Parathyroid adenoma (tissue), 2 donors: ENCODE results near the gene KLHDC4.

Source experiments
- H2AFZ ChIP-seq: fragments of 300-600 bp; sonication (generic); one replicate; pipeline ENCODE4 v1.7.0; 2017; ENCODE audit warnings: antibody characterized with exemption, mild to moderate bottlenecking
- H3K27ac ChIP-seq: fragments of 300-600 bp; sonication (generic); one replicate; pipeline ENCODE4 v1.7.0; 2017
- H3K27me3 ChIP-seq: fragments of 300-600 bp; sonication (generic); one replicate; pipeline ENCODE4 v1.7.0; 2017; ENCODE audit warnings: low read length; ENCODE audit not compliant: control insufficient read depth, insufficient read depth
- H3K36me3 ChIP-seq: fragments of 300-600 bp; sonication (generic); one replicate; pipeline ENCODE4 v1.7.0; 2017; ENCODE audit warnings: low read length; ENCODE audit not compliant: control insufficient read depth, insufficient read depth
- H3K4me1 ChIP-seq: fragments of 300-600 bp; sonication (generic); one replicate; pipeline ENCODE4 v1.7.0; 2017; ENCODE audit warnings: control low read depth
- H3K4me2 ChIP-seq: fragments of 300-600 bp; sonication (generic); one replicate; pipeline ENCODE4 v1.7.0; 2017; ENCODE audit warnings: low read length
- H3K4me3 ChIP-seq: fragments of 300-600 bp; sonication (generic); one replicate; pipeline ENCODE4 v1.7.0; 2017; ENCODE audit warnings: low read depth, low read length
- H3K79me2 ChIP-seq: fragments of 300-600 bp; sonication (generic); one replicate; pipeline ENCODE4 v1.7.0; 2017; ENCODE audit warnings: control low read depth
- H3K9ac ChIP-seq: fragments of 300-600 bp; sonication (generic); one replicate; pipeline ENCODE4 v1.7.0; 2017; ENCODE audit warnings: mild to moderate bottlenecking
- H3K9me3 ChIP-seq: fragments of 300-600 bp; sonication (generic); one replicate; pipeline ENCODE4 v1.7.0; 2017; ENCODE audit warnings: low read length; ENCODE audit not compliant: control insufficient read depth
- TF ChIP-seq, protein P1 (sequence below): fragments of 300-600 bp; sonication (generic); IDR thresholded peaks from one replicate; pipeline ENCODE4 v1.7.0; 2017; ENCODE audit warnings: antibody characterized with exemption, mild to moderate bottlenecking
- donor health status: primary hyperparathyroidism.

Gene KLHDC4

DNA sequence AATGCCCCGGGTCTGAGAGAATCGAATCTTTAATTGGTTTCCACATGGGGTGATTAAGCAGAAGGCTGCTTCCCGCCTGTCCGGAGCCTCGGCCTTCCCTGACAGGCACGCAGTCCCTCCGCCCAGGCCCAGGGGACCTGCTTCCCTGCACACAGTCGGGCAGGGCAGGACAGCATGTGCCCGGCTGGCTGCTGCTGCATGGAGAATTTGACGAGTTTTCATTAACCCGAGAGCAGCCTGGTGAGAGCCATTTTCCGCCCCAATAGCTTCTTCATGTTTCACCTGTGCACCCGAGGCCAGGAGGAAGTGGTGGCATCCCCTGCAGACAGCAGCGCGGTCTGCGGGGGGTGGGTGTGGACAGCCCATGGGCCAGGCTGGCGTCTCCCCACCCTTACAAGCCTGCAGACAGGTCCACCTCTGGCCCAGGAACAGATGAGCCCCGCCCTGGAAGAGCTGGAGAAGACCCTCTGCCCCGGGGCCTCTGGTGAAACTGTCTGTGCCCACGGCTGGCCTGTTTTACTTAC is 67.0 kb downstream of the KLHDC4 start:
- Histone ChIP-seq H3K27ac (no peak overlapping the region), H3K4me3 (no peak overlapping the region), H3K4me2 (no peak overlapping the region), H3K27me3 (no peaks in the 10 kb centered on the region), H3K9ac (no peak overlapping the region), H3K9me3 (no peaks in the 10 kb centered on the region), H3K36me3 (no peaks in the 10 kb centered on the region), H3K4me1 (no peaks in the 10 kb centered on the region), H2AFZ (no peak overlapping the region), H3K79me2 (no peaks in the 10 kb centered on the region)
- TF ChIP-seq, protein P1, sequence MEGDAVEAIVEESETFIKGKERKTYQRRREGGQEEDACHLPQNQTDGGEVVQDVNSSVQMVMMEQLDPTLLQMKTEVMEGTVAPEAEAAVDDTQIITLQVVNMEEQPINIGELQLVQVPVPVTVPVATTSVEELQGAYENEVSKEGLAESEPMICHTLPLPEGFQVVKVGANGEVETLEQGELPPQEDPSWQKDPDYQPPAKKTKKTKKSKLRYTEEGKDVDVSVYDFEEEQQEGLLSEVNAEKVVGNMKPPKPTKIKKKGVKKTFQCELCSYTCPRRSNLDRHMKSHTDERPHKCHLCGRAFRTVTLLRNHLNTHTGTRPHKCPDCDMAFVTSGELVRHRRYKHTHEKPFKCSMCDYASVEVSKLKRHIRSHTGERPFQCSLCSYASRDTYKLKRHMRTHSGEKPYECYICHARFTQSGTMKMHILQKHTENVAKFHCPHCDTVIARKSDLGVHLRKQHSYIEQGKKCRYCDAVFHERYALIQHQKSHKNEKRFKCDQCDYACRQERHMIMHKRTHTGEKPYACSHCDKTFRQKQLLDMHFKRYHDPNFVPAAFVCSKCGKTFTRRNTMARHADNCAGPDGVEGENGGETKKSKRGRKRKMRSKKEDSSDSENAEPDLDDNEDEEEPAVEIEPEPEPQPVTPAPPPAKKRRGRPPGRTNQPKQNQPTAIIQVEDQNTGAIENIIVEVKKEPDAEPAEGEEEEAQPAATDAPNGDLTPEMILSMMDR = no peak

DNA sequence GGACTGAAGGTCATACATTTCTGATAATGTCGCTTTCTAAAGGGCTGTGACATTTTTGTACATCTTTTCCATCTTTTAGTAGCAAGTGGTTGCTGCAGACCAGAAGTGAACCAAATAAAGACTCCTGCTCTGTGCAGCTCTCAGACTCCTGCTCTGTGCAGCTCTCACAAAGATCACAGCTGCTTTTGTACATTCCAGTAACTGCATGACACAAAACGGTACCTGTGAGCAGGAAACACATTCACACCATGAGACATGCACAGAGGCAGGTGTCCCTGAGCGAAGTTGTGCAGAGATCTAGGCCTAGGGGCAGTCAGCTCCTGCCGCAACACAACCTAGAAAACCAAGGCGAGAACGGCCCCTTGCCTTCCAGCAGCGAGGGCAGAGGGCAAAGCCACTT is 67.5 kb downstream of the KLHDC4 start:
- Histone ChIP-seq H2AFZ (no peak overlapping the region), H3K27me3 (no peaks in the 10 kb centered on the region), H3K36me3 (no peaks in the 10 kb centered on the region), H3K4me2 (no peak overlapping the region), H3K9ac (no peak overlapping the region), H3K4me3 (no peak overlapping the region), H3K79me2 (no peaks in the 10 kb centered on the region), H3K9me3 (no peaks in the 10 kb centered on the region), H3K27ac (no peak overlapping the region), H3K4me1 (no peaks in the 10 kb centered on the region)
- TF ChIP-seq, protein P1 = no peak

DNA sequence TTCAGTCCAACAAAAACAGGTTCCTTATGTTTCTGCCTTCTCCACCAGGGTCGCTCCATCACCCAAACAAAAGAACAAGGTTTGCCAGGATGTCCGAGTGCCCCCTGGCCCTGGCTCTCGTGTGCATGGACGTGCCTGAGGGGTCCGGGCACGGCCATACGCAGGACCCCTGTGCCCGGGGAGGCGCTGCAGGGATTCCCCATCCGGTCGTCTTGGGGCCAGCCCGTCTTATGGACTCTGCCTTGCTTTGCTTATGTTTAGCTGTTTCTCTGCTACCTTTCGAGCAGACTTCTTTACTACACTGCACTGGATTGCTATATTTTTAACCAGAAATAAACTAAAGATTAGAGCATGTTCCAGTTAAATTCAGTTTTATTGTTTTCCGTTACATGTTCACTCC is 68.0 kb downstream of the KLHDC4 start:
- Histone ChIP-seq H3K9me3 (no peaks in the 10 kb centered on the region), H3K36me3 (no peaks in the 10 kb centered on the region), H3K4me3 (no peak overlapping the region), H3K79me2 (no peaks in the 10 kb centered on the region), H3K4me2 (no peak overlapping the region), H2AFZ (no peak overlapping the region), H3K9ac (no peak overlapping the region), H3K4me1 (no peaks in the 10 kb centered on the region), H3K27me3 (no peaks in the 10 kb centered on the region), H3K27ac (no peak overlapping the region)
- TF ChIP-seq, protein P1 = no peak

DNA sequence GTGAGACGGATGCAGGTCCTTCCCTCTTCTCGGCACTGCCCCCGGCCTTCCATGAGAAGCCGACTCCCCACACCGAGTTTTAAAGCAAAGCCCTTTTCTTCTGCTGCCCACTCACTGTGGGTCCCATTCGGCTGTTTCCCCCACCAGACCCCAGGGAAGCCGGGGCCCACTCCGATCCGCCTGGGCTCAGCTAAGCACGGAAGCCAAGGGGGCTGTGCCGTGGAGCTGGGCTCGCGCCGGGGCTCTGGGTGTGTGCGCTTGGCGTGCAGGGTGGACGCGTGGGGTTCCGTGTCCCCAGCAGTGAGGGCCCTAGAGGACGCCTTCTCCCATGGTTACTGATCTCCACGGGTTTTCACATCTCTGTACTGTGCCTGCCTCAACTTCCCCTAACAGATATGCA is 68.5 kb downstream of the KLHDC4 start:
- Histone ChIP-seq H3K4me1 (no peaks in the 10 kb centered on the region), H3K9me3 (no peaks in the 10 kb centered on the region), H3K27me3 (no peaks in the 10 kb centered on the region), H3K9ac (no peak overlapping the region), H3K4me3 (no peak overlapping the region), H2AFZ (no peak overlapping the region), H3K27ac (no peak overlapping the region), H3K36me3 (no peaks in the 10 kb centered on the region), H3K4me2 (no peak overlapping the region), H3K79me2 (no peaks in the 10 kb centered on the region)
- TF ChIP-seq, protein P1 = no peak

DNA sequence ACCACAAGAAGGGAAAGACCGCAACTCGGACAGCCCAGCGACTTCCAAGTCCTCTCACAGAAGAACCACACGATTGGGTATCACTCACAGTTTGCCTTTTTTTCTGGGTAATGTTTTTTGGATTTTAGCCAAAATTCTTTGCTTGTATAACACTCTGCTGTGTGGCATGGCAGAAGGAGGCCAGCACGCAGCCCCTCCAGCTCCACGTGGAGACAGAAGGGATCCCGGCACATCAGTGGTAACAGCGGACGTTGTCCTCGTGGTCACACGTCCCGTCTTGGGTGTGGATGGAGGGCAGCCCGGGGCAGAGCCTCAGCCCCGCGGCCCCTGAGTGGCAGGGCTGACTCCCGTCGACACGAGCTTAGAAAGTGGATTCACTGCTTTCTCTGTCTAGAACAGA is 69.1 kb downstream of the KLHDC4 start:
- Histone ChIP-seq H2AFZ (no peak overlapping the region), H3K27me3 (no peaks in the 10 kb centered on the region), H3K4me1 (no peaks in the 10 kb centered on the region), H3K9ac (no peak overlapping the region), H3K27ac (no peak overlapping the region), H3K4me3 (no peak overlapping the region), H3K4me2 (no peak overlapping the region), H3K9me3 (no peaks in the 10 kb centered on the region), H3K79me2 (no peaks in the 10 kb centered on the region), H3K36me3 (no peaks in the 10 kb centered on the region)
- TF ChIP-seq, protein P1 = no peak
